LNCaP clone FGC (cell line): ENCODE data around the gene HOXC10.

ENCODE experiments used
- DNase-seq: peaks from one replicate; pipeline ENCODE4 v3.0.0-alpha.2; 2011; ENCODE audit warnings: low read depth
- H3K4me3 ChIP-seq: 2 replicates; pipeline ENCODE4 v1.5.1; 2011; ENCODE audit warnings: mild to moderate bottlenecking, low read depth, low read length, control low read depth
- TF ChIP-seq, protein P1 (sequence below): IDR thresholded peaks from 2 replicates; pipeline ENCODE4 v1.5.1; 2012; ENCODE audit warnings: mild to moderate bottlenecking; ENCODE audit not compliant: control insufficient read depth, insufficient read depth; ENCODE audit errors: extremely low read depth

Gene HOXC10

DNA sequence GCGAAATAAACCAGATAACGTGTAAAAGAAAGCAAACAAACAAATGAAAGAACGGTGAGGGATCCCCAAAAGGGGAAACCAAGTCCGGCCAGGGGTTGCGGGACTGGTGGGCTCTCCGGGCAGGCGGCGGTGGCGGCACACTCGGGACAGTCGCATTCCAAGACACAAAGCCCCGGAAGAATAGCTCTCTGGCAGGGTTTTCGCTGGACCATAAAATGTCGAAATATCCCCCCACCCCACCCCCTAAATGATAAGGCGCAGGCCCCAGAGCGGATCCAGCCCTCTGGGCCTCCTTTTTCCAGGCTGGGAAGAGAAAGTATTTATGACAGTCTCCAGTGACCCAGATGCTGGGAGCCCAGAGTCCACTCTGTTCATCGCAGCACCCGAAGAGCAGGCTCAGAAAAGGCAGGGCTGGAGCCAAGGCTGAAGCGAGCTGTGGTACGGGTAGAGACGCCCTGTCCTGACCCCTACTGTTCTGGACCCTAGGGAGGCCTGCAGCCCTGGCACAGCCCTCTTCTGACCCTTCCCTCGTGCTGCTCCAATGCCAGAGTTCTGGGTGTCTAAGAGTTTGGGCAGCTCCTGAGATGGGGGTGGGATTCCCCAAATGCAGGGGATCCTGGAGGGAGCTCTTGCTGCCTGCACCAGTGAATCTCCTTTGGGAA lies 21.7 kb downstream of the HOXC10 start:
- H3K4me3 ChIP-seq = no peak overlapping the region
- no peak for DNase-seq
- TF ChIP-seq, protein P1, sequence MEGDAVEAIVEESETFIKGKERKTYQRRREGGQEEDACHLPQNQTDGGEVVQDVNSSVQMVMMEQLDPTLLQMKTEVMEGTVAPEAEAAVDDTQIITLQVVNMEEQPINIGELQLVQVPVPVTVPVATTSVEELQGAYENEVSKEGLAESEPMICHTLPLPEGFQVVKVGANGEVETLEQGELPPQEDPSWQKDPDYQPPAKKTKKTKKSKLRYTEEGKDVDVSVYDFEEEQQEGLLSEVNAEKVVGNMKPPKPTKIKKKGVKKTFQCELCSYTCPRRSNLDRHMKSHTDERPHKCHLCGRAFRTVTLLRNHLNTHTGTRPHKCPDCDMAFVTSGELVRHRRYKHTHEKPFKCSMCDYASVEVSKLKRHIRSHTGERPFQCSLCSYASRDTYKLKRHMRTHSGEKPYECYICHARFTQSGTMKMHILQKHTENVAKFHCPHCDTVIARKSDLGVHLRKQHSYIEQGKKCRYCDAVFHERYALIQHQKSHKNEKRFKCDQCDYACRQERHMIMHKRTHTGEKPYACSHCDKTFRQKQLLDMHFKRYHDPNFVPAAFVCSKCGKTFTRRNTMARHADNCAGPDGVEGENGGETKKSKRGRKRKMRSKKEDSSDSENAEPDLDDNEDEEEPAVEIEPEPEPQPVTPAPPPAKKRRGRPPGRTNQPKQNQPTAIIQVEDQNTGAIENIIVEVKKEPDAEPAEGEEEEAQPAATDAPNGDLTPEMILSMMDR = no peak

DNA sequence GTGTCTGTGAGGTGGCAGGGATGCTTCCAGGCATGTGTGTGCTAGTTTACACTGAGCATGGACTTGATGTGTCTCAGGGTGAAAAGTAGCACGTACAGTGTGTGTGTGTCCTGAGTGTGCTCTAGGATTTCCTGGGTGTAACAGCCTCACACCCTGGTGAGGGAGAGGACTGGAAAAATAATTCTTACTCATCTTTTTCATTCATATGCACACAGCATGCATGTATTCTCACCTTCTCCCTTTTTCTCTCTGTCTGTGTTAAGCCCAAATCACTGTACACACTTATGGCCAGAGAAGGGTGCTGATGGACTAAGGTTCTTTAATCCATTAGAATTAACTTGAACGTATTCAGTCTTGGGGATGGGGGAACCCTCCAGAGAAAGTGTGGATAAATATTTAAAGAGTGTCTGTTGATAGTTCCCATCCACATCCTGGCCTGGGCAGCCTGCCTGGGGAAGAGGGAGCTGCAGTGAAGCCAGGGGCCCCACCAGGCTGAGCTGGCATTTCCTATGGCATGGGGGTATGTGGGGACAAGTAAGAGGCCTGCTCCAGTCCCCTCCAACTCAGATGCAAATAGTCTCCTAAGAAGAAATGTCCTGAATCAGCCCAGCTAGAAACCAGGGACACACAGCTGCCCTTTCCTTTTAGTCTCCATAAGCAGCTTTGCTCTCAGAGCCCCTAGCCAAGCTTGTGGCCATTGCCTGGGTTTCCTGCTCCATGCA lies 22.8 kb downstream of the HOXC10 start:
- TF ChIP-seq, protein P1 = no peak
- no peak for DNase-seq
- H3K4me3 ChIP-seq = no peak overlapping the region

DNA sequence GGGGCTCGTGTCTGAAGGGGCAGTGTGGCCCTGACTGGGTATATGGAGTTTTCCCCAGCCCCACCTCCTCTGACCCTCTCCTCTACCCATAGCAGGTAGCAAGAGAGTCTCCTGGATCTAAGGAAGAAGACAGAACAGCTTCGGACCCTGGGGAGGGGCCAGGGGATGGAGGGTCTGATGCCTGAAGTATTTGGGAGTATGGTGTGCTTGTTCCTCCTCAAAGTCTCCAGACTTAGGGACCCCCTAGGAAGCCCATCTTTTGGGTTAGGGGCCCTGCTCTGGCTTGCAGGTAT lies 23.3 kb downstream of the HOXC10 start:
- no peak for DNase-seq
- TF ChIP-seq, protein P1 = no peak
- H3K4me3 ChIP-seq = no peak overlapping the region

DNA sequence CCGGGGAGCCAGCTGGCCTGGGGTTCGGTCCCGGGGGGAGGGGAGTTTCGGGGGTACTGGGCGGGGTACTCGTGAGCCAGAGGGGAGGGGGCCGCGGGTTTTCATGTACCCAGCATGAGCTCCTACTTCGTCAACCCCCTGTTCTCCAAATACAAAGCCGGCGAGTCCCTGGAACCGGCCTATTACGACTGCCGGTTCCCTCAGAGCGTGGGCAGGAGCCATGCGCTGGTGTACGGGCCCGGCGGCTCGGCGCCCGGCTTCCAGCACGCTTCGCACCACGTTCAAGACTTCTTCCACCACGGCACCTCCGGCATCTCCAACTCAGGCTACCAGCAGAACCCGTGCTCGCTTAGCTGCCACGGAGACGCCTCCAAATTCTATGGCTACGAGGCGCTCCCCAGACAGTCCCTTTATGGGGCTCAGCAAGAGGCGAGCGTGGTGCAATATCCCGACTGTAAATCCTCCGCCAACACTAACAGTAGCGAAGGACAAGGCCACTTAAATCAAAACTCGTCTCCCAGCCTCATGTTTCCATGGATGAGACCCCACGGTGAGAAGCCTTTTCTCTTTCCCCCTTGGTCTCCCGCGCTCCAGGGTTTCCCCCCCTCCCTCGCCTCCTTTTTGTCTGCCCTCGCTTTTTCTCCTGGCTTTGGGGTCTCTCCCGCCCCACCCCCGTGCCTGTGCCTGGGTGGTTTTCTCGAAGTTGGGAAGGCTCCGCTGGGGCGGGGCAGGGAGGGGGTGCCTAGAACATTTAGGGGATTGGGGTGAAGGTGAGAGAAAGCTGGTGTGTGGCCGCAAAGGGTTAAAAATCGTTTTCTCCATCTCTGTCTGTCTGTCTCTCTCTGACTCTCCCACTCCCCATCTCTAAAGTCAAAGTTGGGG lies 24.5 kb downstream of the HOXC10 start:
- DNase-seq = no peak
- no peak overlapping the region for H3K4me3 ChIP-seq
- TF ChIP-seq, protein P1 = no peak

DNA sequence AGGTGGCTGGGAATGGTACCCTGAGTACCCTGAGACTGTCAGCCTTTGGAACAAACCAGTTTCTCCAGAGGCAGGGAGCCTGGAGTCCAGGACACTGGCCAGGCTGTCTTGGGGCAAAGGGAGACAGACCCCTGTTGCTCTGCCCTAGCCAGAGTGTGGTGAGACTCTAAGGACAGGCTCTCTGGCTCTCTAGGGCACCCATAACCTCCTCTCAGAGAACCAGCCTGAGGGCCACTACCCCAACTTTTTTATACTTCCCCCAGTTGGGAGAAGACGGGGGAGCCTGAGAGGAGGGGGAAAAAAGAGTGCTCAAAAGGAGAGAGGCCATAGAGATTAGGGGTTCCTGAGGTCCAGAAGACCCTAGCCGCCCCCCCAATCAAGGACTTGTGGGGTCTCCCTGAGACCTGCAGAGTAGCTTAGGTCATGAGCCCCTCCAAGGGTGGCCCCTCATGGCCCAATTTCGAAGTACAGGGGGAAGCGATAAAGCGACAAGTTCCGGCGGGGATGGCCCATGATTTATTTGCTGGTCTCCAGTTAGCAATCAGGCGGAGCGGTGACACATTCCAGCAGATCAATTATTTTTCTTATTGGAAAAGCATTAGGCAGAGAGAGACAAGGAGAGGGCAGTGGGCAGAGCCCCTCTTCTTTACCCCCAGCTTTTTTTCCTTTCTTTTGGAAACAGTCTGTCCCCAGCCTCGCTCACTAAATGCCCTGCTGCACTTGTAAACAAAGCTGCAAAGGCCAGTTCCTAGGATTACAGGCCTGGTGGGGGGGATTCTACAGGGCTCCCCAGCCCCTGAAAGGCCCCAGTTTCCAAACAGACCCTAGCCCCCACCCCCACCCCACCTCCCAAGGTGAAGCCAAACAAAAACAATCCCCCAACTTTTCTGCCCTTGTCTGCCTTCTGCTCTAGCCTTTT lies 25.4 kb downstream of the HOXC10 start:
- H3K4me3 ChIP-seq = no peak overlapping the region
- TF ChIP-seq, protein P1 = no peak
- no peak for DNase-seq

DNA sequence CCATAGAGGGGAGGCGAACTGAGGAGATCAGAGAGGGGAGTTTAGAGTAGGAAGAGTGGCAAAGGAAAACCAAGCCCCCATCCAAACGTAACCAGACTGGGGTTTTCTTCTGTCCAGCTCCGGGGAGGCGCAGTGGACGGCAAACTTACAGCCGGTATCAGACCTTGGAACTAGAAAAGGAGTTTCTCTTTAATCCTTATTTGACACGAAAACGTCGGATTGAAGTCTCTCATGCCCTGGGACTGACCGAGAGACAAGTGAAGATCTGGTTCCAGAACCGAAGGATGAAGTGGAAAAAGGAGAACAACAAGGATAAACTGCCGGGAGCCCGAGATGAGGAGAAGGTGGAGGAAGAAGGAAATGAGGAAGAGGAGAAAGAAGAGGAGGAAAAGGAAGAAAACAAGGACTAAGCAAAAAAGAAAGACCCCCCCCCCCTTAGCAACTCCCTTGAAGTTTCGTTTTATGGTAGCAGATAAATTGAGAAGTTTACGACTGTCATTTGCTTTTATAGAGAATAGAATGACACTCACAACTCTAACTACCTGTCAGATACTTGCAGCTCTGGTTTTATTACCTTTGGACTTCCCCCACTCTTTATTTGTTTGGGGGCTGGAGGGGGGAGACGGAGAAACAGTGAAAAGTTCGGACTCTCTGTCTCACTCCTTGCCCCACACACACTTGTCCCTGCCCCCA lies 26.2 kb downstream of the HOXC10 start:
- DNase-seq = no peak
- H3K4me3 ChIP-seq = no peak overlapping the region

More for the DNA sequence above, 26.2 kb downstream of the HOXC10 start:
- TF ChIP-seq, protein P1 = no peak
